EH (cell line): ENCODE results near the gene ZBTB12.
A peak's percentile ranks its signal among the peaks of the same experiment; 100 is the strongest.
"Not testable (repeated sequence)": the region's sequence is repeated elsewhere in the genome, so short reads cannot be mapped to it uniquely, and the experiment has no call there.

Experiments used
- DNase-seq: peaks from one replicate; pipeline ENCODE4 v3.0.0-alpha.2; 2015; ENCODE audit warnings: low read depth

Gene ZBTB12

GRCh38 chr6:31920811-31921210, 18.9 kb upstream of the ZBTB12 start:
- no peak for DNase-seq

- DNase-seq = no peak
Measured at GRCh38 chr6:31919624-31920303, 17.9 kb upstream of the ZBTB12 start.

GRCh38 chr6:31918069-31918720, 16.3 kb upstream of the ZBTB12 start:
- DNase-seq = peak; percentile 17

- no peak for DNase-seq
Measured at GRCh38 chr6:31915756-31916155, 13.9 kb upstream of the ZBTB12 start.

- DNase-seq = no peak
Measured at GRCh38 chr6:31915351-31915750, 13.5 kb upstream of the ZBTB12 start.

GRCh38 chr6:31911826-31912585, 10.1 kb upstream of the ZBTB12 start:
- DNase-seq = peak; percentile 24

GRCh38 chr6:31909298-31909697, 7.4 kb upstream of the ZBTB12 start:
- DNase-seq = not testable (repeated sequence)

- DNase-seq = peak; percentile 46
Measured at GRCh38 chr6:31908791-31909190, 6.9 kb upstream of the ZBTB12 start.

- not testable (repeated sequence) for DNase-seq
Measured at GRCh38 chr6:31908255-31908654, 6.4 kb upstream of the ZBTB12 start.

GRCh38 chr6:31907158-31907813, 5.4 kb upstream of the ZBTB12 start:
- peak; percentile 61 for DNase-seq

- DNase-seq = not testable (repeated sequence)
Measured at GRCh38 chr6:31906727-31907126, 4.8 kb upstream of the ZBTB12 start.

GRCh38 chr6:31906122-31906521, 4.2 kb upstream of the ZBTB12 start:
- no peak for DNase-seq

- no peak for DNase-seq
Measured at GRCh38 chr6:31905041-31905440, 3.2 kb upstream of the ZBTB12 start.

GRCh38 chr6:31903957-31904356, 2.1 kb upstream of the ZBTB12 start:
- no peak for DNase-seq

- DNase-seq = peak; percentile 55
Measured at GRCh38 chr6:31901415-31901952, 402 bp downstream of the ZBTB12 start.

GRCh38 chr6:31900917-31901414, 920 bp downstream of the ZBTB12 start:
- no peak for DNase-seq

- DNase-seq = no peak
Measured at GRCh38 chr6:31899882-31900722, 1.8 kb downstream of the ZBTB12 start.

- no peak for DNase-seq
Measured at GRCh38 chr6:31899215-31899614, 2.7 kb downstream of the ZBTB12 start.

- peak; percentile 53 for DNase-seq
Measured at GRCh38 chr6:31898383-31899011, 3.4 kb downstream of the ZBTB12 start.

- DNase-seq = peak; percentile 84
Measured at GRCh38 chr6:31897612-31898382, 4.1 kb downstream of the ZBTB12 start, which contains the start of gene EHMT2. Gene EHMT2, minus strand, starts transcription at chr6:31897698. Its CDS starts 21 bp downstream, at chr6:31897677.
